ENCODE data around the gene PCBP3.
"Not testable (repeated sequence)": the region's sequence is repeated elsewhere in the genome, so short reads cannot be mapped to it uniquely, and the experiment has no call there.

Gene PCBP3

GRCh38 chr21:45832741-45833235 lies 189.3 kb downstream of the PCBP3 start:
- DNase-seq, result not testable (repeated sequence)

- no peak for DNase-seq
These were observed 189.9 kb downstream of the PCBP3 start for GRCh38 chr21:45833414-45833813.

GRCh38 chr21:45834026-45834715 lies 190.6 kb downstream of the PCBP3 start:
- DNase-seq, result no peak

GRCh38 chr21:45834821-45835293 lies 191.3 kb downstream of the PCBP3 start:
- no peak for DNase-seq

- no peak for DNase-seq
These were observed 192.1 kb downstream of the PCBP3 start for GRCh38 chr21:45835301-45836267.

GRCh38 chr21:45836268-45836655 lies 192.7 kb downstream of the PCBP3 start:
- no peak for DNase-seq

- DNase-seq, result no peak
These were observed 193.5 kb downstream of the PCBP3 start for GRCh38 chr21:45836694-45837670.

GRCh38 chr21:45837936-45838335 lies 194.4 kb downstream of the PCBP3 start:
- no peak for DNase-seq

GRCh38 chr21:45838634-45839033 lies 195.1 kb downstream of the PCBP3 start:
- no peak for DNase-seq

GRCh38 chr21:45839274-45839673 lies 195.7 kb downstream of the PCBP3 start:
- no peak for DNase-seq

- no peak for DNase-seq
These were observed 197.5 kb downstream of the PCBP3 start for GRCh38 chr21:45841033-45841432.

GRCh38 chr21:45843426-45843825 lies 199.9 kb downstream of the PCBP3 start:
- DNase-seq, result no peak

- DNase-seq, result no peak
These were observed 200.7 kb downstream of the PCBP3 start for GRCh38 chr21:45844181-45844580.

GRCh38 chr21:45845063-45845769 lies 201.7 kb downstream of the PCBP3 start:
- no peak for DNase-seq

GRCh38 chr21:45845770-45846090 lies 202.2 kb downstream of the PCBP3 start:
- DNase-seq, result no peak

GRCh38 chr21:45846373-45847160 lies 203.0 kb downstream of the PCBP3 start:
- DNase-seq, result no peak

GRCh38 chr21:45847870-45848269 lies 204.3 kb downstream of the PCBP3 start:
- no peak for DNase-seq

GRCh38 chr21:45848331-45848730 lies 204.8 kb downstream of the PCBP3 start:
- no peak for DNase-seq

- no peak for DNase-seq
These were observed 205.3 kb downstream of the PCBP3 start for GRCh38 chr21:45848805-45849204.

GRCh38 chr21:45849651-45850050 lies 206.1 kb downstream of the PCBP3 start:
- no peak for DNase-seq

GRCh38 chr21:45850181-45850580 lies 206.7 kb downstream of the PCBP3 start:
- DNase-seq, result no peak
